ENCODE data around the gene IGFL4. TPM values are rescaled to one million over a fixed set of nuclear protein-coding genes. Genes with fewer than 3 reads are reported as not detected.

IGFL4 gene
- total and polyA plus RNA-seq, 8 donors, result 0.15 TPM; not detected in 7

DNA sequence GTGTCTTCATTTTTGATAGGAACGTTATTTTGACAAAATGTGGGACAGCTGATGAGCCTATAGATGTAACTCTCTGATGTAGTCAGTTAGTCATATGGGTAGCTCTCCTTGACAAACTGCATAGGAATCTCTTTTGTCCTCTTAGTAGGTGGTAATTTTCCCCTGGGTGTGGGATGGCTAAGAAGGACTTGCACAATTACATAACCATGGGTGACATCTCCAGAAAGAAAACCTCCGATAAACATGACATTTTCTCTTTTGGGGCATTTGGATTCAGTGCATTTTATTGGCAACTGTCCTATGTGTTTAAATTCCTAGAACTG lies 41.9 kb upstream of the IGFL4 start:
- TF ChIP-seq POLR2A (IDR thresholded peaks at IDR 0.05), result no peak
- no peak for TF ChIP-seq EP300 (IDR thresholded peaks at IDR 0.05)
- TF ChIP-seq POLR2AphosphoS5 (IDR thresholded peaks at IDR 0.05), result no peak
- TF ChIP-seq, protein P1, sequence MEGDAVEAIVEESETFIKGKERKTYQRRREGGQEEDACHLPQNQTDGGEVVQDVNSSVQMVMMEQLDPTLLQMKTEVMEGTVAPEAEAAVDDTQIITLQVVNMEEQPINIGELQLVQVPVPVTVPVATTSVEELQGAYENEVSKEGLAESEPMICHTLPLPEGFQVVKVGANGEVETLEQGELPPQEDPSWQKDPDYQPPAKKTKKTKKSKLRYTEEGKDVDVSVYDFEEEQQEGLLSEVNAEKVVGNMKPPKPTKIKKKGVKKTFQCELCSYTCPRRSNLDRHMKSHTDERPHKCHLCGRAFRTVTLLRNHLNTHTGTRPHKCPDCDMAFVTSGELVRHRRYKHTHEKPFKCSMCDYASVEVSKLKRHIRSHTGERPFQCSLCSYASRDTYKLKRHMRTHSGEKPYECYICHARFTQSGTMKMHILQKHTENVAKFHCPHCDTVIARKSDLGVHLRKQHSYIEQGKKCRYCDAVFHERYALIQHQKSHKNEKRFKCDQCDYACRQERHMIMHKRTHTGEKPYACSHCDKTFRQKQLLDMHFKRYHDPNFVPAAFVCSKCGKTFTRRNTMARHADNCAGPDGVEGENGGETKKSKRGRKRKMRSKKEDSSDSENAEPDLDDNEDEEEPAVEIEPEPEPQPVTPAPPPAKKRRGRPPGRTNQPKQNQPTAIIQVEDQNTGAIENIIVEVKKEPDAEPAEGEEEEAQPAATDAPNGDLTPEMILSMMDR (IDR thresholded peaks at IDR 0.05), result no peak
- H3K4me1 ChIP-seq, result peaks cover 0 to 1% (median under 1%) of the 10 kb centered on the region in 4 donors
- no peak overlapping the region for H3K27ac ChIP-seq
- H3K36me3 ChIP-seq, result no peaks in the 10 kb centered on the region
- peaks cover 0 to 34% (median 26%) of the 10 kb centered on the region in 4 donors for H3K9me3 ChIP-seq
- intact Hi-C loops (cut with DNase I; ENCODE audit: low total_unique reads), result loop anchor here (5.0 kb wide), 1 partner anchor 110 kb away; no protein-coding TSS in a partner anchor
- no peak for DNase-seq
- no peak overlapping the region for H3K4me3 ChIP-seq
- WGBS, 5 donors, result 47 to 60% (median 50%) methylated on average over 2 of the region's 2 CpGs
- peaks cover 0 to 47% (median 25%) of the 10 kb centered on the region in 3 donors for H3K27me3 ChIP-seq

DNA sequence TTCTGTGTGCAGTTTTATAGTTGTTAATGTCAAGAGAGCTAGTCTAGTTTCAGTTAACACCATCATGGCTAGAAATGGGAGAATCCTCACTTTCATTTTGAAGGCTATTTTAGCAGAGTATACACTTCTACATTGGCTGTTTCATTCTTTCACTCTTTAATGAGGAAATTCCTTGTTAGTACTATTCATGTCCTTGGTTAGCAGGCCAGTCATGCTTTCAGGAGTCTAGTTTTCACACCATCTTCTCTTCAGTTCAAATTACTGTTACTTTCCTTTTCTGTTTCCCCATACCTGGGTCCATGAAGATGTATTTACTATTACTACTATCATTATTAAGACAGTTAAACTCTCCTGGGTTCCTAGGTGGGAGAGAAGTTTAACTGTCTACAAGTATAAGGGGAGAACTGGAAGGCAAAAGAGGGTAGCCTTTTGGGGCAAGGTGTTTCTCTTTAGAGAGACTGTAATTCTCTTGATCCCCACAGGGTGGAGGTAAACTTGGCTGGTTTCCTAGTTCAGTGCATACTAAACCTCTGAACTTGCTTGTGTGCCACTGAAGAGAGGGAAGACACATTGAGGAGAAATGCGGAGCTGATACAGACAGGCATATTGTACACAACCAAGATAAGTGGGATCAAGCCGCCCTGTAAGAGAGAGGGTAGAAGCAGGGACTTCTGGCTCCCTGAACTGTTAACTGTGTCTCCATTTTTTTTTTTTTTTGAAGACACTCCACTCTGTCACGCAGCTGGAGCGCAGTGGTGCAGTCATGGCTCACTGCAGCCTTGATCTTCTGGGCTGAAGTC lies 41.3 kb upstream of the IGFL4 start:
- H3K27ac ChIP-seq, result no peak overlapping the region
- WGBS, 5 donors, result 42 to 52% (median 48%) methylated on average over 4 of the region's 4 CpGs
- DNase-seq, result peak in 1 of 2 donors; percentile 62
- TF ChIP-seq, protein P1 (IDR thresholded peaks at IDR 0.05), result peak in 5 of 7 experiments; percentile 54 to 86 (median 59)
- TF ChIP-seq EP300 (IDR thresholded peaks at IDR 0.05), result no peak
- TF ChIP-seq POLR2AphosphoS5 (IDR thresholded peaks at IDR 0.05), result peak in 2 of 3 donors; percentile 18 to 34
- H3K4me3 ChIP-seq, result no peak overlapping the region
- intact Hi-C loops (cut with DNase I; ENCODE audit: low total_unique reads), result loop anchor here (5.0 kb wide), 1 partner anchor 110 kb away; no protein-coding TSS in a partner anchor
- peaks cover 4 to 47% (median 27%) of the 10 kb centered on the region in 3 donors for H3K27me3 ChIP-seq
- H3K4me1 ChIP-seq, result peaks cover 4 to 7% (median 5%) of the 10 kb centered on the region in 4 donors
- H3K9me3 ChIP-seq, result peaks cover 0 to 33% (median 21%) of the 10 kb centered on the region in 4 donors
- no peaks in the 10 kb centered on the region for H3K36me3 ChIP-seq

DNA sequence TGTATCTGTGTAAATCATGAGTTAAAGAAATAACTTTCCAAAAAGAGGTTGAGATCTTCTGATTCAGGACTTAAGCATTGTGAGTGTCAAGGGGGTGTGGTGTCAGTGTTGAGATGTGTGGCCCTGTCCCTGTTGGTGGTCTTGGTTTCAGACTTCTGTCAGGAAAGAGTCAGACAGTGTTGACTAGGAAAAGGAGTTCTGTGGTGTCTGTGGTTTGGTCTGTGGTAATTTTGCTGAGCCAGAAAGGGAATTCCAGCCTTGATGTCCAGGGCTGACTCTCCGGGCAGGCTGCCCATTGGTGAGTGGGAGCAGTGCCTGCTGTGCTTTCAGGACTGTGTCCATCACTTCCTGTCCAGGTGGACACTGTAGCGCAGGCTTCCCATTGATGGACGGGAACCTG lies 39.8 kb upstream of the IGFL4 start:
- H3K9me3 ChIP-seq, result peaks cover 0 to 19% (median 6%) of the 10 kb centered on the region in 4 donors
- no peak overlapping the region for H3K4me3 ChIP-seq
- H3K4me1 ChIP-seq, result peaks cover 6 to 11% (median 9%) of the 10 kb centered on the region in 4 donors
- peak in 1 of 2 donors; percentile 14 for DNase-seq
- 60 to 76% (median 67%) methylated on average over 2 to 3 of the region's 3 CpGs for WGBS, 5 donors
- no peaks in the 10 kb centered on the region for H3K36me3 ChIP-seq
- intact Hi-C loops (cut with DNase I; ENCODE audit: low total_unique reads), result loop anchor here (5.0 kb wide), 1 partner anchor 112 kb away; no protein-coding TSS in a partner anchor
- H3K27ac ChIP-seq, result no peak overlapping the region
- peaks cover 8 to 63% (median 40%) of the 10 kb centered on the region in 3 donors for H3K27me3 ChIP-seq
- TF ChIP-seq EP300 (IDR thresholded peaks at IDR 0.05) (no peak), POLR2AphosphoS5 (IDR thresholded peaks at IDR 0.05) (no peak), POLR2A (IDR thresholded peaks at IDR 0.05) (no peak)
- TF ChIP-seq, protein P1 (IDR thresholded peaks at IDR 0.05), result no peak

DNA sequence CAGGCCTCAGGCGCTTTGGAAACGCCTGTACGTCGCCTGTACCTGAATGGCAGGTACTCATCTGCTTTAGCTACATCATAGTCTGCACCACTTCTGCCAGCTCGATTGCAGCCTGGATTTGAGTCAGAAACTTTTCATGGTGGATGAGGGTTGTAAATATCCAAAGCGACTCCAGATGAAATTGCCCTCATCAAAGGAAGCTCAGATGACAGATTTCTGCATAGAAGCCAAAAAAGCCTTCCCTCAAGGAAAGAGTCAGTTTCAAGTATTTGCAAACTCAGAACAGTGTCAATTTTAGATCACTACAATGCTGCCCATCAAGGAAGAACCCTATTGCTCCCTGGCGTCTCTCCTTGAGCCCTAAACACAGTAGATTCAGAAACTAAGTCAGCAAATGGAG lies 38.8 kb upstream of the IGFL4 start:
- 77 to 93% (median 88%) methylated on average over 7 of the region's 7 CpGs for WGBS, 5 donors
- intact Hi-C loops (cut with DNase I; ENCODE audit: low total_unique reads), result no loop called here

More for the DNA sequence above, 38.8 kb upstream of the IGFL4 start:
- Histone ChIP-seq H3K27ac (no peak overlapping the region), H3K4me3 (no peak overlapping the region), H3K27me3 (peaks cover 8 to 72% (median 46%) of the 10 kb centered on the region in 3 donors), H3K4me1 (peaks cover 6 to 11% (median 9%) of the 10 kb centered on the region in 4 donors), H3K9me3 (peaks cover 0 to 9% (median 2%) of the 10 kb centered on the region in 4 donors), H3K36me3 (no peaks in the 10 kb centered on the region)
- no peak for DNase-seq
- TF ChIP-seq POLR2A (IDR thresholded peaks at IDR 0.05) (no peak), EP300 (IDR thresholded peaks at IDR 0.05) (no peak), POLR2AphosphoS5 (IDR thresholded peaks at IDR 0.05) (no peak)
- TF ChIP-seq, protein P1 (IDR thresholded peaks at IDR 0.05), result no peak

Data from stomach (tissue), 9 donors.